HepG2 (cell line): ENCODE data around the gene NHSL1. TPM values are rescaled to one million over a fixed set of nuclear protein-coding genes. Genes with fewer than 3 reads are reported as not detected.

Experiments
- CHD4 ChIP-seq: fragments of 200-600 bp; sonication (generic); IDR thresholded peaks from 2 replicates; pipeline ENCODE4 v1.7.0; 2017; ENCODE audit warnings: mild to moderate bottlenecking, low read length, borderline replicate concordance
- CSRNP2 ChIP-seq: sonication (generic); formaldehyde crosslinking; conservative IDR thresholded peaks from 2 replicates; pipeline ENCODE4 v1.8.0; 2022; ENCODE audit warnings: low read depth, missing genetic modification reagents
- HMG20A ChIP-seq: IDR thresholded peaks from 2 replicates; pipeline ENCODE4 v1.6.1; 2016; ENCODE audit warnings: borderline replicate concordance
- HNRNPK ChIP-seq: fragments of 200-400 bp; formaldehyde crosslinking; IDR thresholded peaks from 2 replicates; pipeline ENCODE4 v1.6.1; 2018; ENCODE audit warnings: low read length, low read depth, moderate library complexity, mild to moderate bottlenecking; ENCODE audit not compliant: poor library complexity, severe bottlenecking
- HOMEZ ChIP-seq: IDR thresholded peaks from 2 replicates; pipeline ENCODE4 v1.6.1; 2016; ENCODE audit warnings: low read depth
- KAT7 ChIP-seq: IDR thresholded peaks from 2 replicates; pipeline ENCODE4 v1.6.1; 2018; ENCODE audit warnings: borderline replicate concordance, missing compliant biosample characterization
- KDM3A ChIP-seq: IDR thresholded peaks from 2 replicates; pipeline ENCODE4 v1.6.1; 2018; ENCODE audit warnings: low read depth, missing compliant biosample characterization
- MNT ChIP-seq: fragments of 450-650 bp; IDR thresholded peaks from 2 replicates; pipeline ENCODE4 v1.6.1; 2016
- MTERF4 ChIP-seq: sonication (generic); formaldehyde crosslinking; IDR thresholded peaks from 2 replicates; pipeline ENCODE4 v1.8.0; 2023; ENCODE audit warnings: mild to moderate bottlenecking, missing genetic modification reagents
- MXD4 ChIP-seq: IDR thresholded peaks from 2 replicates; pipeline ENCODE4 v1.6.1; 2016; ENCODE audit warnings: mild to moderate bottlenecking, missing biosample characterization, missing genetic modification reagents
- NKX3-1 ChIP-seq: sonication (generic); formaldehyde crosslinking; IDR thresholded peaks from 2 replicates; pipeline ENCODE4 v1.5.0; 2020; ENCODE audit warnings: missing genetic modification reagents
- PBX2 ChIP-seq: IDR thresholded peaks from 2 replicates; pipeline ENCODE4 v1.6.1; 2016; ENCODE audit warnings: control low read depth
- SAP130 ChIP-seq: IDR thresholded peaks from 2 replicates; pipeline ENCODE4 v1.6.1; 2016; ENCODE audit warnings: low read depth
- SP4 ChIP-seq: sonication (generic); formaldehyde crosslinking; IDR thresholded peaks from 2 replicates; pipeline ENCODE4 v1.8.1; 2023; ENCODE audit warnings: mild to moderate bottlenecking, missing genetic modification reagents
- ZBTB39 ChIP-seq: sonication (generic); formaldehyde crosslinking; IDR thresholded peaks from 2 replicates; pipeline ENCODE4 v1.5.0; 2020; ENCODE audit warnings: missing genetic modification reagents
- ZFX ChIP-seq: sonication (generic); formaldehyde crosslinking; IDR thresholded peaks from 2 replicates; pipeline ENCODE4 v1.4.0; 2020; ENCODE audit warnings: mild to moderate bottlenecking, low read depth, missing genetic modification reagents, moderate library complexity
- ZNF205 ChIP-seq: IDR thresholded peaks from 2 replicates; pipeline ENCODE4 v1.6.1; 2018; ENCODE audit warnings: missing biosample characterization, missing genetic modification reagents
- ZNF292 ChIP-seq: sonication (generic); formaldehyde crosslinking; IDR thresholded peaks from 2 replicates; pipeline ENCODE4 v1.8.1; 2022; ENCODE audit warnings: mild to moderate bottlenecking, low read depth, missing genetic modification reagents, borderline replicate concordance
- ZNF564 ChIP-seq: sonication (generic); formaldehyde crosslinking; IDR thresholded peaks from 2 replicates; pipeline ENCODE4 v1.8.1; 2023; ENCODE audit warnings: mild to moderate bottlenecking, missing genetic modification reagents
- ZNF713 ChIP-seq: sonication (generic); formaldehyde crosslinking; IDR thresholded peaks from 2 replicates; pipeline ENCODE4 v1.4.0; 2020; ENCODE audit warnings: mild to moderate bottlenecking, missing genetic modification reagents
- ZNF747 ChIP-seq: sonication (generic); formaldehyde crosslinking; IDR thresholded peaks from 2 replicates; pipeline ENCODE4 v1.8.1; 2023; ENCODE audit warnings: missing genetic modification reagents, mild to moderate bottlenecking, borderline replicate concordance
- ZNF788 ChIP-seq: sonication (generic); formaldehyde crosslinking; IDR thresholded peaks from 2 replicates; pipeline ENCODE4 v1.5.0; 2020; ENCODE audit warnings: mild to moderate bottlenecking, missing genetic modification reagents, borderline replicate concordance
- polyA plus RNA-seq, 8 experiments: library from polyadenylated mRNA; depleted of rRNA in 3 of 8; stranded (reverse) in 7 of 8; unstranded in 1 of 8; fragments of >200 nt; fragmentation: Illumina TruSeq in 4 of 8; extraction: Trizol in 4 of 8; gene quantifications; 2 replicates each; pipeline versions ENCODE4 v1.2.1 to v1.2.3, GENCODE V29; 2011 to 2016; ENCODE audit warnings: low read depth in 4 of 8, missing spikeins in 1 of 8, mixed read lengths in 1 of 8; ENCODE audit not compliant: insufficient read depth in 1 of 8
- total RNA-seq, 5 experiments: library from RNA; depleted of rRNA; stranded (reverse); fragments of >200 nt; fragmentation: Illumina TruSeq; extraction: Trizol; gene quantifications; 2 replicates each; pipeline ENCODE4 v1.2.3, GENCODE V29; 2016; ENCODE audit warnings: low read depth in 1 of 5

The NHSL1 gene
- total and polyA plus RNA-seq, 2 of the 13 experiments (the other 11 are each of a cell fraction or from before 2014, with no cell fraction given) = 24.9 to 53.6 TPM

- TF ChIP-seq ZBTB39 = no peak
- peak; percentile 38 for TF ChIP-seq SAP130 (CRISPR knock-in tag)
- no peak for TF ChIP-seq ZNF713
- TF ChIP-seq HNRNPK = no peak
- TF ChIP-seq CSRNP2 (CRISPR knock-in tag) = no peak
- TF ChIP-seq ZNF788 (CRISPR knock-in tag) = no peak
- no peak for TF ChIP-seq ZNF564 (CRISPR knock-in tag)
- TF ChIP-seq KDM3A (CRISPR knock-in tag) = no peak
- TF ChIP-seq HMG20A = no peak
- TF ChIP-seq MTERF4 = no peak
- TF ChIP-seq NKX3-1 = no peak
- TF ChIP-seq ZNF292 (CRISPR knock-in tag) = no peak
- no peak for TF ChIP-seq SP4
- TF ChIP-seq ZFX (CRISPR knock-in tag) = no peak
- no peak for TF ChIP-seq ZNF205 (CRISPR knock-in tag)
- no peak for TF ChIP-seq MNT
- TF ChIP-seq PBX2 = no peak
- TF ChIP-seq ZNF747 (CRISPR knock-in tag) = no peak
- TF ChIP-seq KAT7 (CRISPR knock-in tag) = no peak
- peak; percentile 78; the same call in 1 of the 2 replicates for TF ChIP-seq HOMEZ
- no peak for TF ChIP-seq MXD4 (CRISPR knock-in tag)
- TF ChIP-seq CHD4 = no peak
These were observed 76.4 kb downstream of the NHSL1 start (continued) for GRCh38 chr6:138422861-138423260.
